GM10248 (cell line): ENCODE data around the gene ADGRB2.

Experiments
- CTCF ChIA-PET: fragments of 300-600 bp; sonication (Branson Sonifier 250); formaldehyde crosslinking; extraction: SDS; loops from one replicate; lab custom pipeline; 2021; ENCODE audit warnings: antibody characterized with exemption; lab: Yijun Ruan, JAX
- POLR2A ChIA-PET: fragments of 350-650 bp; sonication (Branson Sonifier 250); formaldehyde crosslinking; extraction: SDS; loops from one replicate; lab custom pipeline; 2020; ENCODE audit warnings: antibody characterized with exemption; lab: Yijun Ruan, JAX
- DNase-seq: peaks from one replicate; pipeline ENCODE4 v3.0.0; 2012; ENCODE audit errors: extremely low spot score
- CTCF ChIP-seq: IDR thresholded peaks from 2 replicates; pipeline ENCODE4 v1.5.1; 2012; ENCODE audit warnings: mild to moderate bottlenecking, low read depth; ENCODE audit errors: extremely low read depth, missing control alignments, control extremely low read depth

Gene ADGRB2

GRCh38 chr1:31754397-31754796 is 9.7 kb downstream of the ADGRB2 start:
- no peak for TF ChIP-seq CTCF
- no peak for DNase-seq
- ChIA-PET POLR2A (no interaction called here), CTCF (interaction anchor here (1.0 to 1.8 kb wide), 3 partner anchors 9 to 191 kb away, joined by 4 to 7 read pairs (median 5); no protein-coding TSS in a partner anchor)

GRCh38 chr1:31753707-31754349 is 10.3 kb downstream of the ADGRB2 start:
- CTCF ChIA-PET: interaction anchor here (1.0 to 1.2 kb wide), 3 partner anchors 9 to 190 kb away, joined by 3 to 7 read pairs (median 4); no protein-coding TSS in a partner anchor
- TF ChIP-seq CTCF: no peak
- DNase-seq: no peak
- POLR2A ChIA-PET: no interaction called here

GRCh38 chr1:31752952-31753475 is 11.1 kb downstream of the ADGRB2 start:
- CTCF ChIA-PET: interaction anchor here (1.0 to 1.2 kb wide), 2 partner anchors 36 to 189 kb away, joined by 3 to 4 read pairs; no protein-coding TSS in a partner anchor
- POLR2A ChIA-PET: no interaction called here
- no peak for DNase-seq
- no peak for TF ChIP-seq CTCF

GRCh38 chr1:31752258-31752657 is 11.9 kb downstream of the ADGRB2 start:
- no peak for DNase-seq
- POLR2A ChIA-PET: no interaction called here
- TF ChIP-seq CTCF: no peak
- CTCF ChIA-PET: no interaction called here

- POLR2A ChIA-PET: no interaction called here
- no peak for DNase-seq
- CTCF ChIA-PET: no interaction called here
- no peak for TF ChIP-seq CTCF
Measured at GRCh38 chr1:31751822-31752241, 12.3 kb downstream of the ADGRB2 start.

- ChIA-PET POLR2A (no interaction called here), CTCF (interaction anchor here (1.1 kb wide), 1 partner anchor 26 kb away, joined by 3 read pairs; no protein-coding TSS in a partner anchor)
- DNase-seq: no peak
- TF ChIP-seq CTCF: no peak
Measured at GRCh38 chr1:31750858-31751510, 13.2 kb downstream of the ADGRB2 start.
